ENCODE results near the gene KIAA1328. TPM values are rescaled to one million over a fixed set of nuclear protein-coding genes. Genes with fewer than 3 reads are reported as not detected.

KIAA1328 gene
- total and polyA plus RNA-seq, 4 donors = 0.95 to 7.4 (median 2.9) TPM

DNA sequence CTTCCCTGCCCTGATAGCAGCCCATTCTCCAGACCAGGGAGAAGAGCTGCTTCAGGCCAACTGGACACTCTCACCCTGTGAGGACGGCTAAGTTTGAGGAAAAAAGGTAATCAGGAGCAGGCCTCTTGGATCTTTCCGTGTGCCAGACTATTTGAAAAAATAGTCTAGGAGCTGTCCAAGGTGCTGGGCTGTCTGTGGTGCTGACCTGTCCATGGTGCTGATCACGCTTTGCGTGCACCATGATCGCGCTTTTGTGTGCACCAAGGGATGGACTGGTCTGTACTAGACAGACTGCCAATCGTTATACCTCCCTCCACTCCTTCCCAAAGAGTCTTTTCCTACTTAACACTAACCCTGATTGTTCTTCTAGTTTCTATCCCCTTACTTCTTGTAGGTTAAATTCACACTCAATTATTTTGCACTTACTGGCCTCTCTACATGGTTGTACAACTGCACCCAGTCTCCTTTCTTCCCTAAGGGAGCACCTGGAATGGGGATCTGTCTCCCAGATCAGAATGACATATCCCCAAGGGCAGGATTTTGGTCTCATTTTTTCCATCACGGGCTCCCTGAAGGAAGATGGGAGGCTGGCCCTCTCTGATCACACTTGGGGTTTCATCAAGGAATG, 441.2 kb downstream of the KIAA1328 start:
- peaks cover 0 to 5% (median under 1%) of the 10 kb centered on the region in 4 donors for H3K27me3 ChIP-seq (ENCODE audit: control insufficient read depth in 4 of 4, insufficient read depth in 4 of 4, low read length in 3 of 4)
- H3K4me1 ChIP-seq (ENCODE audit: control insufficient read depth in 4 of 4, insufficient read depth in 4 of 4, low read length in 3 of 4) = peaks cover 0 to 3% (median 0%) of the 10 kb centered on the region in 4 donors
- TF ChIP-seq REST (IDR thresholded peaks at IDR 0.05) (peak; percentile 100), GABPA (IDR thresholded peaks at IDR 0.05 in 1 of 2, conservative IDR thresholded peaks at IDR 0.05 in 1 of 2) (no peak)
- WGBS = 26% methylated on average over 8 of the region's 8 CpGs
- no peaks in the 10 kb centered on the region for H3K36me3 ChIP-seq (ENCODE audit: control insufficient read depth in 4 of 4, insufficient read depth in 3 of 4, low read depth in 1 of 4, low read length in 3 of 4)
- H3K9ac ChIP-seq (ENCODE audit: low read depth in 1 of 2, low read length in 2 of 2) = no peak overlapping the region
- no peak overlapping the region for H3K4me3 ChIP-seq (ENCODE audit: low read depth in 1 of 3, low read length in 3 of 3)
- no peak overlapping the region for H3K27ac ChIP-seq (ENCODE audit: low read depth in 1 of 2, low read length in 2 of 2)
- DNase-seq (ENCODE audit: low spot score) = peak; percentile 61
- H3K9me3 ChIP-seq (ENCODE audit: control insufficient read depth in 4 of 4, low read length in 3 of 4) = no peaks in the 10 kb centered on the region

DNA sequence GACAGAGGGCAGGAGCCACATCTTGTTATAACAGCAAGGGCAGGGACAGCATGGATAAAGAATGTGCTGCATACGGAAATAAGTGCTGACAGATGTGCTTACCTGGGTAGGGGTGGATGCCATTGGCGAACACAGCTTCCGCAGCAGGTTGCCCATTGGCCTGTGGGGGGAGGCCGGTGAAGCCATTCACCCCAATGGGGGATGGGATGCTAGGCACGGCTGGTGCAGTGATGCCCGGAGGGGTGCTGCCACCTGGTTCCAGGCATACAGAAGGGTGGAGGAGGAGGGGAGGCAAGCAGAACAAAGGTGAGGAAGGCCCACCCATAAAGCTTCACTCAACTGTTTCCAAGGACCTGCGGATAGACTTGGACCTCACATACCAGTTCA, 441.7 kb downstream of the KIAA1328 start:
- no peak overlapping the region for H3K9ac ChIP-seq (ENCODE audit: low read depth in 1 of 2, low read length in 2 of 2)
- H3K27ac ChIP-seq (ENCODE audit: low read depth in 1 of 2, low read length in 2 of 2) = no peak overlapping the region
- H3K4me1 ChIP-seq (ENCODE audit: control insufficient read depth in 4 of 4, insufficient read depth in 4 of 4, low read length in 3 of 4) = peaks cover 0 to 3% (median 0%) of the 10 kb centered on the region in 4 donors
- no peaks in the 10 kb centered on the region for H3K36me3 ChIP-seq (ENCODE audit: control insufficient read depth in 4 of 4, insufficient read depth in 3 of 4, low read depth in 1 of 4, low read length in 3 of 4)
- TF ChIP-seq GABPA (IDR thresholded peaks at IDR 0.05 in 1 of 2, conservative IDR thresholded peaks at IDR 0.05 in 1 of 2) = no peak
- no peak for TF ChIP-seq JUND (IDR thresholded peaks at IDR 0.05)
- TF ChIP-seq, protein P1, sequence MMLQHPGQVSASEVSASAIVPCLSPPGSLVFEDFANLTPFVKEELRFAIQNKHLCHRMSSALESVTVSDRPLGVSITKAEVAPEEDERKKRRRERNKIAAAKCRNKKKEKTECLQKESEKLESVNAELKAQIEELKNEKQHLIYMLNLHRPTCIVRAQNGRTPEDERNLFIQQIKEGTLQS (IDR thresholded peaks at IDR 0.05) = no peak
- no peak for TF ChIP-seq FOXA2 (IDR thresholded peaks at IDR 0.05)
- no peak for TF ChIP-seq EGR1 (IDR thresholded peaks at IDR 0.05; ENCODE audit: low read depth in 2 of 2)
- TF ChIP-seq TAF1 (conservative IDR thresholded peaks at IDR 0.05) = no peak
- no peak for TF ChIP-seq RAD21 (IDR thresholded peaks at IDR 0.05)
- TF ChIP-seq SP1 (IDR thresholded peaks at IDR 0.05) = no peak
- no peak for TF ChIP-seq NR2F2 (IDR thresholded peaks at IDR 0.05)
- no peak for TF ChIP-seq YY1 (IDR thresholded peaks at IDR 0.05)
- no peak for TF ChIP-seq FOXA1 (IDR thresholded peaks at IDR 0.05)
- no peak for TF ChIP-seq MAX (IDR thresholded peaks at IDR 0.05)
- no peak for TF ChIP-seq ZBTB33 (IDR thresholded peaks at IDR 0.05)
- no peak for TF ChIP-seq RXRA (IDR thresholded peaks at IDR 0.05)
- TF ChIP-seq CTCF (IDR thresholded peaks at IDR 0.05; ENCODE audit: low read depth, low read length, missing input control) = no peak
- no peak for TF ChIP-seq HNF4A (conservative IDR thresholded peaks at IDR 0.05)
- TF ChIP-seq HNF4G (IDR thresholded peaks at IDR 0.05) = no peak
- TF ChIP-seq REST (IDR thresholded peaks at IDR 0.05) = no peak
- WGBS = 79% methylated on average over 7 of the region's 7 CpGs
- DNase-seq (ENCODE audit: low spot score) = no peak
- H3K9me3 ChIP-seq (ENCODE audit: control insufficient read depth in 4 of 4, low read length in 3 of 4) = no peaks in the 10 kb centered on the region
- peaks cover 0 to 5% (median 0%) of the 10 kb centered on the region in 4 donors for H3K27me3 ChIP-seq (ENCODE audit: control insufficient read depth in 4 of 4, insufficient read depth in 4 of 4, low read length in 3 of 4)
- no peak overlapping the region for H3K4me3 ChIP-seq (ENCODE audit: low read depth in 1 of 3, low read length in 3 of 3)
